Measurements from ENCODE around the gene ANKS1A.

ANKS1A gene

GRCh38 chr6:35082733-35083403 lies 193.8 kb downstream of the ANKS1A start:
- Mint-ChIP-seq H3K9me3 (no peaks in the 10 kb centered on the region), H3K27me3 (ENCODE audit: low read depth, poor library complexity) (peaks cover 10% of the 10 kb centered on the region), H3K27ac (no peak overlapping the region), H3K4me1 (peaks cover 15% of the 10 kb centered on the region), H3K4me3 (no peak overlapping the region), H3K36me3 (ENCODE audit: low read depth) (peaks cover 22% of the 10 kb centered on the region)
- DNase-seq, result no peak
- no peak for TF ChIP-seq CTCF (IDR thresholded peaks at IDR 0.05)

GRCh38 chr6:35083507-35083906 lies 194.5 kb downstream of the ANKS1A start:
- no peak for DNase-seq
- no peak overlapping the region for H3K27ac Mint-ChIP-seq
- H3K4me1 Mint-ChIP-seq, result peaks cover 15% of the 10 kb centered on the region
- no peaks in the 10 kb centered on the region for H3K9me3 Mint-ChIP-seq
- peaks cover 10% of the 10 kb centered on the region for H3K27me3 Mint-ChIP-seq (ENCODE audit: low read depth, poor library complexity)
- no peak overlapping the region for H3K4me3 Mint-ChIP-seq
- TF ChIP-seq CTCF (IDR thresholded peaks at IDR 0.05), result no peak
- H3K36me3 Mint-ChIP-seq (ENCODE audit: low read depth), result peaks cover 25% of the 10 kb centered on the region

- peaks cover 15% of the 10 kb centered on the region for H3K4me1 Mint-ChIP-seq
- peaks cover 25% of the 10 kb centered on the region for H3K36me3 Mint-ChIP-seq (ENCODE audit: low read depth)
- H3K27ac Mint-ChIP-seq, result no peak overlapping the region
Measured at GRCh38 chr6:35084041-35084491, 195.0 kb downstream of the ANKS1A start.

GRCh38 chr6:35084511-35085203 lies 195.6 kb downstream of the ANKS1A start:
- TF ChIP-seq CTCF (IDR thresholded peaks at IDR 0.05), result no peak
- Mint-ChIP-seq H3K27me3 (ENCODE audit: low read depth, poor library complexity) (peaks cover 9% of the 10 kb centered on the region), H3K9me3 (no peaks in the 10 kb centered on the region), H3K4me3 (no peak overlapping the region), H3K4me1 (peaks cover 19% of the 10 kb centered on the region), H3K36me3 (ENCODE audit: low read depth) (peaks cover 25% of the 10 kb centered on the region), H3K27ac (no peak overlapping the region)
- DNase-seq, result no peak

More at GRCh38 chr6:35084041-35084491, 195.0 kb downstream of the ANKS1A start:
- no peak for DNase-seq
- Mint-ChIP-seq H3K4me3 (no peak overlapping the region), H3K9me3 (no peaks in the 10 kb centered on the region), H3K27me3 (ENCODE audit: low read depth, poor library complexity) (peaks cover 10% of the 10 kb centered on the region)
- no peak for TF ChIP-seq CTCF (IDR thresholded peaks at IDR 0.05)

GRCh38 chr6:35085359-35086281 lies 196.6 kb downstream of the ANKS1A start:
- H3K27ac Mint-ChIP-seq, result no peak overlapping the region

More at GRCh38 chr6:35085359-35086281, 196.6 kb downstream of the ANKS1A start:
- Mint-ChIP-seq H3K27me3 (ENCODE audit: low read depth, poor library complexity) (peaks cover 6% of the 10 kb centered on the region), H3K9me3 (no peaks in the 10 kb centered on the region), H3K4me1 (peaks cover 22% of the 10 kb centered on the region), H3K36me3 (ENCODE audit: low read depth) (peaks cover 25% of the 10 kb centered on the region), H3K4me3 (no peak overlapping the region)
- no peak for TF ChIP-seq CTCF (IDR thresholded peaks at IDR 0.05)
- no peak for DNase-seq
